BJ (cell line): ENCODE measurements around the gene STAT5B. TPM values are rescaled to one million over a fixed set of nuclear protein-coding genes. Genes with fewer than 3 reads are reported as not detected.

Source experiments
- CTCF ChIA-PET: fragments of 350-600 bp; formaldehyde crosslinking; extraction: SDS; loops from one replicate; lab custom pipeline; 2021; ENCODE audit warnings: antibody characterized with exemption, inconsistent platforms; lab: Yijun Ruan, JAX
- POLR2A ChIA-PET: fragments of 300-600 bp; sonication (Branson Sonifier 250); formaldehyde crosslinking; extraction: SDS; loops from one replicate; lab custom pipeline; 2021; ENCODE audit warnings: antibody characterized with exemption; lab: Charles Lee
- DNase-seq: peaks from one replicate; pipeline ENCODE4 v3.0.0-alpha.2; 2011; ENCODE audit warnings: low read depth
- H3K27me3 ChIP-seq: 2 replicates; pipeline ENCODE4 v1.6.0; 2011; ENCODE audit warnings: low read length; ENCODE audit not compliant: control insufficient read depth, insufficient read depth
- H3K36me3 ChIP-seq: 2 replicates; pipeline ENCODE4 v1.5.1; 2011; ENCODE audit warnings: low read length; ENCODE audit not compliant: control insufficient read depth, insufficient read depth
- H3K4me3 ChIP-seq: 2 replicates; pipeline ENCODE4 v1.5.1; 2011; ENCODE audit warnings: low read depth, mild to moderate bottlenecking, control low read depth, low read length
- CTCF ChIP-seq: IDR thresholded peaks from 2 replicates; pipeline ENCODE4 v1.5.1; 2011; ENCODE audit warnings: low read depth, mild to moderate bottlenecking, control low read depth, inconsistent platforms, low read length, moderate library complexity; ENCODE audit not compliant: insufficient read depth
- polyA plus RNA-seq: library from polyadenylated mRNA; depleted of rRNA; stranded (reverse); fragments of >200 nt; gene quantifications from 2 replicates; pipeline ENCODE4 v1.2.3, GENCODE V29; 2011

The STAT5B gene
- polyA plus RNA-seq, 1 experiment, result 37.2 TPM

- ChIA-PET CTCF (no interaction called here), POLR2A (no interaction called here)
- H3K4me3 ChIP-seq, result no peak overlapping the region
Observed at GRCh38 chr17:42255445-42255844, 20.7 kb downstream of the STAT5B start.

GRCh38 chr17:42253578-42253977, 22.6 kb downstream of the STAT5B start:
- H3K27me3 ChIP-seq, result no peaks in the 10 kb centered on the region
- no peak overlapping the region for H3K4me3 ChIP-seq
- no peak for TF ChIP-seq CTCF
- POLR2A ChIA-PET, result no interaction called here
- no peak for DNase-seq
- no peaks in the 10 kb centered on the region for H3K36me3 ChIP-seq
- CTCF ChIA-PET, result interaction anchor here (1.3 kb wide), 1 partner anchor 31 kb away, joined by 3 read pairs; no protein-coding TSS in a partner anchor

More at GRCh38 chr17:42255445-42255844, 20.7 kb downstream of the STAT5B start:
- TF ChIP-seq CTCF, result no peak
- H3K36me3 ChIP-seq, result no peaks in the 10 kb centered on the region
- no peaks in the 10 kb centered on the region for H3K27me3 ChIP-seq
- no peak for DNase-seq

GRCh38 chr17:42252597-42253550, 23.3 kb downstream of the STAT5B start:
- ChIA-PET CTCF (interaction anchor here (1.0 to 1.3 kb wide), 2 partner anchors 16 to 31 kb away, joined by 3 read pairs; no protein-coding TSS in a partner anchor), POLR2A (no interaction called here)
- no peaks in the 10 kb centered on the region for H3K36me3 ChIP-seq
- TF ChIP-seq CTCF, result no peak
- H3K4me3 ChIP-seq, result no peak overlapping the region
- no peaks in the 10 kb centered on the region for H3K27me3 ChIP-seq
- DNase-seq, result no peak

GRCh38 chr17:42251115-42251514, 25.1 kb downstream of the STAT5B start:
- H3K36me3 ChIP-seq, result no peaks in the 10 kb centered on the region
- no peaks in the 10 kb centered on the region for H3K27me3 ChIP-seq
- ChIA-PET POLR2A (no interaction called here), CTCF (no interaction called here)
- DNase-seq, result no peak
- peak; percentile 24; the same call in 1 of the 2 replicates for TF ChIP-seq CTCF
- H3K4me3 ChIP-seq, result no peak overlapping the region

- CTCF ChIA-PET, result interaction anchor here (0.6 kb wide), 1 partner anchor 23 kb away, joined by 3 read pairs; no protein-coding TSS in a partner anchor
- Histone ChIP-seq H3K27me3 (no peaks in the 10 kb centered on the region), H3K36me3 (no peaks in the 10 kb centered on the region; the same call in 1 of the 2 replicates), H3K4me3 (no peak overlapping the region)
- no peak for DNase-seq
- no peak for TF ChIP-seq CTCF
- POLR2A ChIA-PET, result no interaction called here
Observed at GRCh38 chr17:42249681-42250446, 26.3 kb downstream of the STAT5B start.
